DND-41 (cell line): Measurements from ENCODE around the gene PPFIBP2.

ENCODE experiments used
- ATAC-seq: fragments of 200-7000 bp; cut with Tn5 transposase; 3 replicates; pipeline ENCODE4 v1.9.1; 2021; ENCODE audit warnings: low read depth; ENCODE audit not compliant: insufficient read depth
- DNase-seq: peaks from one replicate; pipeline ENCODE4 v3.0.0-alpha.2; 2020
- H2AFZ ChIP-seq: 2 replicates; pipeline ENCODE4 v1.6.0; 2012; ENCODE audit warnings: low read depth, low read length
- H3K27ac ChIP-seq: 2 replicates; pipeline ENCODE4 v1.5.1; 2012; ENCODE audit warnings: low read length, inconsistent platforms
- H3K27me3 ChIP-seq: fragments of 200-600 bp; sonication (generic); 2 replicates; pipeline ENCODE4 v1.6.0; 2012; ENCODE audit warnings: low read length, mild to moderate bottlenecking, inconsistent platforms; ENCODE audit not compliant: insufficient read depth, poor library complexity
- H3K36me3 ChIP-seq: 2 replicates; pipeline ENCODE4 v1.5.1; 2012; ENCODE audit warnings: low read length, inconsistent platforms; ENCODE audit not compliant: insufficient read depth
- H3K4me1 ChIP-seq: 2 replicates; pipeline ENCODE4 v1.5.1; 2012; ENCODE audit warnings: mild to moderate bottlenecking, low read length; ENCODE audit not compliant: insufficient read depth
- H3K4me2 ChIP-seq: 2 replicates; pipeline ENCODE4 v1.6.0; 2012; ENCODE audit warnings: mild to moderate bottlenecking, moderate library complexity, low read length, inconsistent platforms; ENCODE audit not compliant: insufficient read depth
- H3K4me3 ChIP-seq, 2 experiments: fragments of 200-600 bp in 1 of 2; shearing (Covaris generic) in 1 of 2; 2 replicates each; pipeline ENCODE4 v1.5.1; 2012 to 2016; ENCODE audit warnings: inconsistent platforms in 2 of 2, low read length in 2 of 2, mild to moderate bottlenecking in 2 of 2, low read depth in 1 of 2, moderate library complexity in 1 of 2
- H3K79me2 ChIP-seq: 2 replicates; pipeline ENCODE4 v1.6.0; 2012; ENCODE audit warnings: low read length, inconsistent platforms; ENCODE audit not compliant: insufficient read depth
- H3K9ac ChIP-seq: 2 replicates; pipeline ENCODE4 v1.6.0; 2012; ENCODE audit warnings: low read depth, mild to moderate bottlenecking, inconsistent platforms, low read length, moderate library complexity
- H3K9me3 ChIP-seq: 2 replicates; pipeline ENCODE4 v1.5.1; 2012; ENCODE audit warnings: low read length, moderate library complexity, mild to moderate bottlenecking, inconsistent platforms; ENCODE audit not compliant: insufficient read depth, severe bottlenecking
- H4K20me1 ChIP-seq: 2 replicates; pipeline ENCODE4 v1.6.0; 2012; ENCODE audit warnings: low read length; ENCODE audit not compliant: insufficient read depth
- CTCF ChIP-seq: IDR thresholded peaks from 2 replicates; pipeline ENCODE4 v1.5.1; 2012; ENCODE audit warnings: borderline replicate concordance, low read length, moderate library complexity, mild to moderate bottlenecking; ENCODE audit not compliant: poor library complexity, severe bottlenecking; ENCODE audit errors: extremely low read depth
- EZH2 ChIP-seq: IDR thresholded peaks from 3 replicates; pipeline ENCODE4 v1.6.1; 2012; ENCODE audit warnings: borderline replicate concordance, low read depth, mild to moderate bottlenecking, moderate library complexity, low read length, inconsistent platforms; ENCODE audit not compliant: severe bottlenecking

The PPFIBP2 gene

GRCh38 chr11:7630002-7630401 is 116.2 kb downstream of the PPFIBP2 start:
- no peak overlapping the region for H2AFZ ChIP-seq
- no peaks in the 10 kb centered on the region for H3K79me2 ChIP-seq
- ATAC-seq, result no peak
- TF ChIP-seq EZH2 (no peak), CTCF (no peak)
- H3K9me3 ChIP-seq, result no peaks in the 10 kb centered on the region
- DNase-seq, result no peak
- H3K4me3 ChIP-seq, result no peak overlapping the region
- H4K20me1 ChIP-seq, result 0 out of 2 replicates have a peak, but pooled peaks cover 2% of the 10 kb centered on the region
- H3K27ac ChIP-seq, result no peak overlapping the region
- H3K4me1 ChIP-seq, result no peaks in the 10 kb centered on the region
- H3K36me3 ChIP-seq, result no peaks in the 10 kb centered on the region
- H3K27me3 ChIP-seq, result peaks cover 2% of the 10 kb centered on the region
- no peak overlapping the region for H3K4me2 ChIP-seq
- no peak overlapping the region for H3K9ac ChIP-seq

GRCh38 chr11:7632211-7632610 is 118.4 kb downstream of the PPFIBP2 start:
- H3K4me2 ChIP-seq, result no peak overlapping the region
- no peak overlapping the region for H3K9ac ChIP-seq
- TF ChIP-seq EZH2, result no peak
- no peak for TF ChIP-seq CTCF
- H3K4me1 ChIP-seq, result no peaks in the 10 kb centered on the region
- 0 out of 2 replicates have a peak, but pooled peaks cover 2% of the 10 kb centered on the region for H4K20me1 ChIP-seq
- H3K27ac ChIP-seq, result no peak overlapping the region
- H3K79me2 ChIP-seq, result no peaks in the 10 kb centered on the region
- no peaks in the 10 kb centered on the region for H3K36me3 ChIP-seq
- ATAC-seq, result no peak
- no peaks in the 10 kb centered on the region for H3K9me3 ChIP-seq
- no peak for DNase-seq
- H3K4me3 ChIP-seq, result no peak overlapping the region
- peaks cover 13% of the 10 kb centered on the region for H3K27me3 ChIP-seq
- H2AFZ ChIP-seq, result no peak overlapping the region

GRCh38 chr11:7635137-7635536 is 121.3 kb downstream of the PPFIBP2 start:
- ATAC-seq, result no peak
- Histone ChIP-seq H3K79me2 (no peaks in the 10 kb centered on the region), H3K4me3 (no peak overlapping the region), H3K27me3 (peaks cover 39% of the 10 kb centered on the region), H4K20me1 (0 out of 2 replicates have a peak, but pooled peaks cover 2% of the 10 kb centered on the region), H3K9me3 (no peaks in the 10 kb centered on the region), H2AFZ (no peak overlapping the region), H3K4me1 (no peaks in the 10 kb centered on the region), H3K4me2 (no peak overlapping the region), H3K36me3 (no peaks in the 10 kb centered on the region), H3K9ac (no peak overlapping the region), H3K27ac (no peak overlapping the region)
- no peak for TF ChIP-seq EZH2
- TF ChIP-seq CTCF, result no peak
- no peak for DNase-seq

GRCh38 chr11:7635708-7636107 is 121.9 kb downstream of the PPFIBP2 start:
- DNase-seq, result no peak
- Histone ChIP-seq H3K4me3 (no peak overlapping the region), H4K20me1 (0 out of 2 replicates have a peak, but pooled peaks cover 2% of the 10 kb centered on the region), H3K4me1 (no peaks in the 10 kb centered on the region), H3K27me3 (peaks cover 39% of the 10 kb centered on the region), H3K36me3 (no peaks in the 10 kb centered on the region), H3K79me2 (no peaks in the 10 kb centered on the region), H2AFZ (no peak overlapping the region), H3K9me3 (no peaks in the 10 kb centered on the region), H3K4me2 (no peak overlapping the region), H3K27ac (no peak overlapping the region), H3K9ac (no peak overlapping the region)
- no peak for TF ChIP-seq CTCF
- TF ChIP-seq EZH2, result no peak
- ATAC-seq, result no peak
